NB4 (cell line): ENCODE results near the gene AGTR2.

Experiments
- POLR2A ChIP-seq: IDR thresholded peaks from 2 replicates; pipeline ENCODE4 v1.6.1; 2011; ENCODE audit warnings: mild to moderate bottlenecking; ENCODE audit not compliant: insufficient read length; ENCODE audit errors: extremely low read depth
- TF ChIP-seq, protein P1 (sequence below): IDR thresholded peaks from one replicate; pipeline ENCODE4 v1.5.1; 2012; ENCODE audit warnings: low read depth, low read length

DNA sequence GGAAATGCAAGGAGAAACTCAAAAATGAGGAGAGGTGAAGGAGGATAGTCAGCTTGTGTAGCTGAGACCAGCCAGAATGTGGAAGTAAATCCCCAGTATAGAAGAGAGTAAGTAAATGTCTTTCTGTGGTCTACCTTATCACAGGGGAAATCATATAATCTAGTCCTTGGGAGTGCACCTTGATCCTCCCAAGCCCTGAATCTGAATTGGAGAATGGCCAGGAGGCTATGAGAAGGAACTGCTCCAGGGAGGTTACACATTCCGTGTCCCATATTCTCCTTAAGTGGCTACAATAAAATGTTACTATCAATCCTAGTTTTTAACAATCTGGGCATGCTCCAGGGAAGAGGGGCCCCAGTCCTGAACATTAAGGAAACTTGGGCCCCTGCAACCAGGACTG is 10.8 kb downstream of the AGTR2 start:
- TF ChIP-seq, protein P1, sequence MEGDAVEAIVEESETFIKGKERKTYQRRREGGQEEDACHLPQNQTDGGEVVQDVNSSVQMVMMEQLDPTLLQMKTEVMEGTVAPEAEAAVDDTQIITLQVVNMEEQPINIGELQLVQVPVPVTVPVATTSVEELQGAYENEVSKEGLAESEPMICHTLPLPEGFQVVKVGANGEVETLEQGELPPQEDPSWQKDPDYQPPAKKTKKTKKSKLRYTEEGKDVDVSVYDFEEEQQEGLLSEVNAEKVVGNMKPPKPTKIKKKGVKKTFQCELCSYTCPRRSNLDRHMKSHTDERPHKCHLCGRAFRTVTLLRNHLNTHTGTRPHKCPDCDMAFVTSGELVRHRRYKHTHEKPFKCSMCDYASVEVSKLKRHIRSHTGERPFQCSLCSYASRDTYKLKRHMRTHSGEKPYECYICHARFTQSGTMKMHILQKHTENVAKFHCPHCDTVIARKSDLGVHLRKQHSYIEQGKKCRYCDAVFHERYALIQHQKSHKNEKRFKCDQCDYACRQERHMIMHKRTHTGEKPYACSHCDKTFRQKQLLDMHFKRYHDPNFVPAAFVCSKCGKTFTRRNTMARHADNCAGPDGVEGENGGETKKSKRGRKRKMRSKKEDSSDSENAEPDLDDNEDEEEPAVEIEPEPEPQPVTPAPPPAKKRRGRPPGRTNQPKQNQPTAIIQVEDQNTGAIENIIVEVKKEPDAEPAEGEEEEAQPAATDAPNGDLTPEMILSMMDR, result no peak
- no peak for TF ChIP-seq POLR2A
